Measurements from ENCODE around the gene CYB561D2.

DNA sequence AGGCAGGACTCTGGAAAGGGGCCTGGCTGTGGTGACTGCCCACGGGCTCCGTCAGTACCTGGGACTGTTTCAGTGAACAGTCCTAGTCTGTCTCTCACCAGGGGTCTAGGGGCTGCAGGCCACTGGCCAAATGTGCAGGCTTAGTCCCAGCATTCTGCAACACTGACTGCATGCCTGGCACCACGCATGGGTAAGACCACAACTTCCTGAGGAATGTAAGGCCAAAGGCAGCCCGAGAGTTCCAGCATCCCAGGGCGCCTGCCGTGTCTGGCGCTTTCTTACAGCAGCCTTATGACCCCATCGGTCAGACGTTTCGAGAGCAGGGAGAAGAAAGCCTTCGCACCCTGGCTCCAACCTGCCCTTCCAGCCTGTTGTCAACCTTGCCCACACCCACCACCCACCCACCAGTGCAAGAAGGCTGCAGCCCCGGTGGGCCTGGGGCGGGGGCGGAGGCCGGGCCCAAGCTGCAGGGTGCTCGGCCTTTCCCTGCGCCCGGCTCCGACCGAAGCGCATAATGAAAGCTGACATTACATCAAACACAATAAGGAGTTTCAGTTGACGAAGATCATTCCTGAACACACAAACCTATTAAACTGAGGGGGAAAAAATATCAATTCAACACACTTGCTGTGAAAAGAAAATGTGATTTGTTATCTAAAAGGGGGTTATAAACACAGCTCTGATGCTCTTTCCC lies 38.2 kb downstream of the CYB561D2 start:
- TF ChIP-seq CTCF (IDR thresholded peaks at IDR 0.05): no peak
- no peak for TF ChIP-seq EP300 (IDR thresholded peaks at IDR 0.05)
- TF ChIP-seq POLR2A (IDR thresholded peaks at IDR 0.05): no peak
- TF ChIP-seq POLR2AphosphoS5 (IDR thresholded peaks at IDR 0.05): no peak
